Measurements from ENCODE around the gene FAM81A.
"Not testable (repeated sequence)": the region's sequence is repeated elsewhere in the genome, so short reads cannot be mapped to it uniquely, and the experiment has no call there.

The FAM81A gene

DNA sequence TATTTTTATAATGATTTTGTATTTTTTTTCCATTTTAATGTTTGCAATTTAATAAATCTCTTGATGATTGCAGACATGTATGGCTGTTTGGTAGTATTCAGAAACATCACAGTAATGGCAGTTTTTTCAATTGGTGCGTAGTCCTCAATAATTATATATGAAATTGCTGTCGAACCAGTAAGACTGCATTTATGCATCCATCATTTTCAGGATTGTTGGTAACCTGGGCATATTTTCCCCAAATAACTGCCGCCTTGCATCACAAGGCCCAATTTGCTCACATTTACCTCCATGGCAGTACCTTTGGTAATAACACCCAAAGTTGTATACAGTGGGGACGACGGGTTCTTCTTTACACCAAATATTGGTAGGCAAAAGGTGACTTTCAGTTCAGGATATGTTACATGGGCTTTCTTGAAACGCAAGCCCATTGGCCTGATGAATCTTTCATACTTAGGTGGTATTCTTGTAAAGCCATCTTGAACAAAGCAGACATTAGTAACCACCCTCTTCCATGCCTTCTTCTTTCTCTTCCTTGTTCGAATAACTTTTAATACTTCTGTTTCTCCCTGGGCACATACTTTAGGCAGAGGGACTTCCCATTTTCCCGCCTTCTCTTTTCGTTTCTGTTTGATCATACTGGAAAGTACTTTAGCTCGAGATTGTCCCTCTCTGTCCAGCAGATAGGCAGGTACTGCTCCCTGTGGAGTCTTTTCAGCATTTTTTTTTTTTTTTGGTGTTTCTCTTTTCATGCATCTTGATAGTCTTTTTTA is 36.7 kb upstream of the FAM81A start:
- FAIRE-seq: peak; percentile 81
- TF ChIP-seq SPI1 (IDR thresholded peaks at IDR 0.05; ENCODE audit: low read depth, low read length): 0 out of 2 replicates have a peak, but pooled peaks have one; percentile 9
- DNase-seq (ENCODE audit: insufficient read length, low spot score): not testable (repeated sequence)

DNA sequence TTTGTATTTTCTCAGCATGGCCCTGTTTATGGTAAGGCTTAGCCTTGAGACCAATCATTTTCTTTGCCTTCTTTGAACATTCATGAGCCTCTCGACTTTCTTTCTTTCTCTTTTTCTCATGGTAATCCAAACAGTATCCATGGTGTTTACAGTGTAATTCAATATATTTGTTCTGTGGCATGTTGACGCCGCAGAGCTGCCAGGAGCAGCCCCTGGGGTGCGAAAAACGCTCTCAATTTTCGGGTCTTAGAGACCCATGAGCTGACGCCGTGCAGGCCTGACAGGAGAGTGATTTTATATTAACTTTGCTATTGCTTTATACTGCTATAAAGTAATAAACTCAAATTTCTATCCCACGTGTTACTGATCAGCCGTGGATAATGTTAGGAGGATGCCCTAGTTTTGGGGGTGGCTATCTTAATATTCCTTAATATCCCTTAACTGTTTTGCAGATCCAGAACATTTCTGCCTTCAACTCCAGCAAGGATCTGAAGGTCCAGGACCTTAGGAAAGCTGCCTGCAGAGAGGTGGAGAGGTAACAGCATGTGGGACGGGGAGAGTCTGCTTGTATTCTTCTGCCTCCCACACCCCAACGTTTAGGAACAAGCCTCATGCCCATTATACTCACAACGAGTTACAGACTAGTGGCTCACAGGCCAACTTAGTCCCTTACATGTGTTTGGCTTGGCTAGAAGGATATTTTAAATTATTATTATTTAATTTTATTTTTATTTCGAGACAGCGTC is 36.0 kb upstream of the FAM81A start:
- no peak for TF ChIP-seq PAX5 (IDR thresholded peaks at IDR 0.05; ENCODE audit: insufficient read depth, low read length, severe bottlenecking)
- no peak for TF ChIP-seq TAF1 (IDR thresholded peaks at IDR 0.05; ENCODE audit: low read depth, low read length)
- TF ChIP-seq POLR2A (IDR thresholded peaks at IDR 0.05; ENCODE audit: low read depth, low read length): no peak
- TF ChIP-seq SPI1 (IDR thresholded peaks at IDR 0.05; ENCODE audit: low read depth, low read length): no peak
- TF ChIP-seq POU2F2 (IDR thresholded peaks at IDR 0.05; ENCODE audit: low read depth, low read length): no peak
- TF ChIP-seq POLR2AphosphoS5 (IDR thresholded peaks at IDR 0.05; ENCODE audit: low read depth, low read length): no peak
- DNase-seq (ENCODE audit: insufficient read length, low spot score): no peak

GRCh38 chr15:59405079-59405478 is 32.9 kb upstream of the FAM81A start:
- peak; percentile 40 for FAIRE-seq
- TF ChIP-seq SPI1 (IDR thresholded peaks at IDR 0.05; ENCODE audit: low read depth, low read length) (no peak), POLR2A (IDR thresholded peaks at IDR 0.05; ENCODE audit: low read depth, low read length) (no peak), POLR2AphosphoS5 (IDR thresholded peaks at IDR 0.05; ENCODE audit: low read depth, low read length) (no peak)
- no peak for DNase-seq (ENCODE audit: insufficient read length, low spot score)

More for the DNA sequence above, 36.0 kb upstream of the FAM81A start:
- peak; percentile 38 for FAIRE-seq

DNA sequence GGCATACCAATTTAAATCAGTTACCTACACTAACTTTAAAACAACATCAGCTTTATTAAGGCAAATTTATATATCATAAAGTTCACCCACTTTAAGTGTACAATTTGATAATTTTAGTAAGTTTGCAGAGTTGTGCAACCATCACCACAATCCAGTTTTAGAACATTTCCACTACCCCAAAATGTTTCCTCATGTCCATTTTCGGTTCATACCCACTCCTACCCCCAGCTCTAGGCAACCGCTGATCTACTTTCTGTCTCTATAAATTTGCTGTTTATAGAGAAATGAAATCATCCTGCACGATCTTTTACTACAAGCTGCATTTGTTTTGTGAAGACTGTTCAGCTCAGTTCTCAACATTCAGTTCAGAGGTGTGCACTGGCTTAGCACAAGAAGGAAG is 31.5 kb upstream of the FAM81A start:
- TF ChIP-seq POLR2AphosphoS5 (IDR thresholded peaks at IDR 0.05; ENCODE audit: low read depth, low read length) (no peak), PAX5 (IDR thresholded peaks at IDR 0.05; ENCODE audit: insufficient read depth, low read length, severe bottlenecking) (no peak), SPI1 (IDR thresholded peaks at IDR 0.05; ENCODE audit: low read depth, low read length) (no peak), POLR2A (IDR thresholded peaks at IDR 0.05; ENCODE audit: low read depth, low read length) (no peak), TAF1 (IDR thresholded peaks at IDR 0.05; ENCODE audit: low read depth, low read length) (no peak)
- FAIRE-seq (no peak), DNase-seq (ENCODE audit: insufficient read length, low spot score) (no peak)

DNA sequence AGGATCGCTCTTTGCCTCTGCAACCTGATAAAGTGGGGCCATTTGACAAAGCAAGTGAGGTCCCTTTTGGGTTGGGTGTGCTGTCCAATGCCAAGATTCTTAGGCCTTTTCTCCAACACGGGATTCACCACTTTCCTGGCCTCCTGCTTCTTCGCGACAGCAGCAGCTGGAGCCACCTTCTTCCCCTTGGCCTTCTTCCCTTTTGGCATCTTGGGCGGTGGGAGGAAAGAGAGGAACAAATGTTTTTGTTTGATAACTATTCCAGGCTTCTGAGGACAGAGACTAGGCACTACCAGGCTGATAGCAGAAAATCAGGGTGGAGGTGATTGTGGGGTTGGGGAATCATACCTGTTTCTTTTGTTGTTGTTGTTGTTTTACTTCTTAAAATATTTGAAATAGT is 30.0 kb upstream of the FAM81A start:
- FAIRE-seq: no peak
- TF ChIP-seq POLR2AphosphoS5 (IDR thresholded peaks at IDR 0.05; ENCODE audit: low read depth, low read length): no peak
- TF ChIP-seq POU2F2 (IDR thresholded peaks at IDR 0.05; ENCODE audit: low read depth, low read length): no peak
- TF ChIP-seq TAF1 (IDR thresholded peaks at IDR 0.05; ENCODE audit: low read depth, low read length): no peak
- TF ChIP-seq POLR2A (IDR thresholded peaks at IDR 0.05; ENCODE audit: low read depth, low read length): no peak
- TF ChIP-seq PAX5 (IDR thresholded peaks at IDR 0.05; ENCODE audit: insufficient read depth, low read length, severe bottlenecking): no peak
- no peak for TF ChIP-seq SPI1 (IDR thresholded peaks at IDR 0.05; ENCODE audit: low read depth, low read length)
- DNase-seq (ENCODE audit: insufficient read length, low spot score): no peak

- FAIRE-seq: peak; percentile 45
- TF ChIP-seq SPI1 (IDR thresholded peaks at IDR 0.05; ENCODE audit: low read depth, low read length) (0 out of 2 replicates have a peak, but pooled peaks have one; percentile 0), POLR2AphosphoS5 (IDR thresholded peaks at IDR 0.05; ENCODE audit: low read depth, low read length) (no peak)
- DNase-seq (ENCODE audit: insufficient read length, low spot score): no peak
Observed at GRCh38 chr15:59410391-59410896, 27.5 kb upstream of the FAM81A start.

DNA sequence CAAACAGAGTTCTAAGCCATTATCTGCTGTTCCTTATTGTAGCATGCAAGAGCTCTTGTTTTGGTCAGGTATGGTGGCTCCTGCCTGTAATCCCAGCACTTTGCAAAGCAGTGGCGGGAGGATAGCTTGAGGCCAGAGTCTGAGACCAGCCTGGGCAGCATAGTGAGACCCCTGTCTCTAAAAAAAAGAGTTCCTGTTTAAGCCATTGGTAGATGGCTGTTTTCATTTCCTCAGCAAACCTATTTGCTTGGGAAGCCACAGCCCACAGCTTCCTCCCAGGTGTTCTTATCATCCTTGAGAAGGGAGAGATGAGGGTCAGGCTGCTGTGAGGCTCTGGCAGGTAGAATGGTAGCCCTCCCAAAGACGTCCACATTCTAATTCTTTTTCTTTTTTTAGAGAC is 24.4 kb upstream of the FAM81A start:
- TF ChIP-seq SPI1 (IDR thresholded peaks at IDR 0.05; ENCODE audit: low read depth, low read length) (peak; percentile 53; the same call in 1 of the 2 replicates), POLR2AphosphoS5 (IDR thresholded peaks at IDR 0.05; ENCODE audit: low read depth, low read length) (no peak), POU2F2 (IDR thresholded peaks at IDR 0.05; ENCODE audit: low read depth, low read length) (no peak), POLR2A (IDR thresholded peaks at IDR 0.05; ENCODE audit: low read depth, low read length) (no peak), TAF1 (IDR thresholded peaks at IDR 0.05; ENCODE audit: low read depth, low read length) (no peak), PAX5 (IDR thresholded peaks at IDR 0.05; ENCODE audit: insufficient read depth, low read length, severe bottlenecking) (no peak)
- no peak for DNase-seq (ENCODE audit: insufficient read length, low spot score)
- no peak for FAIRE-seq

GRCh38 chr15:59416816-59417215 is 21.2 kb upstream of the FAM81A start:
- FAIRE-seq (no peak), DNase-seq (ENCODE audit: insufficient read length, low spot score) (no peak)
- TF ChIP-seq PAX5 (IDR thresholded peaks at IDR 0.05; ENCODE audit: insufficient read depth, low read length, severe bottlenecking) (no peak), POLR2A (IDR thresholded peaks at IDR 0.05; ENCODE audit: low read depth, low read length) (no peak), POLR2AphosphoS5 (IDR thresholded peaks at IDR 0.05; ENCODE audit: low read depth, low read length) (no peak), SPI1 (IDR thresholded peaks at IDR 0.05; ENCODE audit: low read depth, low read length) (no peak), TAF1 (IDR thresholded peaks at IDR 0.05; ENCODE audit: low read depth, low read length) (no peak)

GRCh38 chr15:59419170-59419569 is 18.8 kb upstream of the FAM81A start:
- FAIRE-seq: no peak
- DNase-seq (ENCODE audit: insufficient read length, low spot score): no peak

More at GRCh38 chr15:59419170-59419569, 18.8 kb upstream of the FAM81A start:
- TF ChIP-seq SPI1 (IDR thresholded peaks at IDR 0.05; ENCODE audit: low read depth, low read length) (peak; percentile 19; the same call in 1 of the 2 replicates), TAF1 (IDR thresholded peaks at IDR 0.05; ENCODE audit: low read depth, low read length) (no peak), POU2F2 (IDR thresholded peaks at IDR 0.05; ENCODE audit: low read depth, low read length) (no peak), POLR2A (IDR thresholded peaks at IDR 0.05; ENCODE audit: low read depth, low read length) (no peak), PAX5 (IDR thresholded peaks at IDR 0.05; ENCODE audit: insufficient read depth, low read length, severe bottlenecking) (no peak), POLR2AphosphoS5 (IDR thresholded peaks at IDR 0.05; ENCODE audit: low read depth, low read length) (no peak)

Measured in GM12891 (cell line).